AG08396 (cell line): ENCODE measurements around the gene GGCT.

ENCODE experiments used
- DNase-seq: peaks from one replicate; pipeline ENCODE4 v3.0.0; 2012; ENCODE audit warnings: low spot score, mixed read lengths

The GGCT gene

GRCh38 chr7:30462179-30462578, 42.5 kb downstream of the GGCT start:
- DNase-seq, result no peak

GRCh38 chr7:30460246-30460633, 44.4 kb downstream of the GGCT start:
- no peak for DNase-seq

- peak; percentile 64 for DNase-seq
Observed at GRCh38 chr7:30459591-30460245, 44.9 kb downstream of the GGCT start.

- DNase-seq, result no peak
Observed at GRCh38 chr7:30458311-30458710, 46.3 kb downstream of the GGCT start.

GRCh38 chr7:30453921-30454320, 50.7 kb downstream of the GGCT start:
- no peak for DNase-seq

GRCh38 chr7:30453016-30453415, 51.6 kb downstream of the GGCT start:
- DNase-seq, result no peak

GRCh38 chr7:30452280-30452930, 52.2 kb downstream of the GGCT start:
- no peak for DNase-seq

GRCh38 chr7:30451539-30452279, 52.9 kb downstream of the GGCT start:
- DNase-seq, result no peak

- no peak for DNase-seq
Observed at GRCh38 chr7:30450983-30451497, 53.6 kb downstream of the GGCT start.

GRCh38 chr7:30450240-30450982, 54.2 kb downstream of the GGCT start:
- DNase-seq, result no peak

GRCh38 chr7:30448461-30449189, 56.0 kb downstream of the GGCT start:
- no peak for DNase-seq

GRCh38 chr7:30447466-30447865, 57.2 kb downstream of the GGCT start:
- DNase-seq, result no peak
